GM12864 (cell line): ENCODE results near the gene PPM1H.

ENCODE experiments used
- DNase-seq: peaks from one replicate; pipeline ENCODE4 v3.0.0-alpha.2; 2011; ENCODE audit warnings: low read depth
- H3K4me3 ChIP-seq: 2 replicates; pipeline ENCODE4 v1.5.1; 2011; ENCODE audit warnings: mild to moderate bottlenecking, low read depth, low read length, control low read depth
- CTCF ChIP-seq: IDR thresholded peaks from 2 replicates; pipeline ENCODE4 v1.5.1; 2011; ENCODE audit warnings: low read depth, mild to moderate bottlenecking, moderate library complexity, low read length, control low read depth, inconsistent platforms; ENCODE audit errors: missing control alignments

The PPM1H gene

GRCh38 chr12:62714774-62715721 is 219.9 kb downstream of the PPM1H start:
- no peak for DNase-seq
- TF ChIP-seq CTCF, result no peak
- no peak overlapping the region for H3K4me3 ChIP-seq

GRCh38 chr12:62714181-62714773 is 220.7 kb downstream of the PPM1H start:
- no peak overlapping the region for H3K4me3 ChIP-seq
- no peak for DNase-seq
- no peak for TF ChIP-seq CTCF

GRCh38 chr12:62713723-62714122 is 221.2 kb downstream of the PPM1H start:
- no peak for TF ChIP-seq CTCF

GRCh38 chr12:62712681-62713573 is 222.0 kb downstream of the PPM1H start:
- no peak overlapping the region for H3K4me3 ChIP-seq
- no peak for DNase-seq
- no peak for TF ChIP-seq CTCF

More at GRCh38 chr12:62713723-62714122, 221.2 kb downstream of the PPM1H start:
- DNase-seq, result no peak
- no peak overlapping the region for H3K4me3 ChIP-seq

GRCh38 chr12:62711631-62712241 is 223.2 kb downstream of the PPM1H start:
- H3K4me3 ChIP-seq, result no peak overlapping the region
- DNase-seq, result no peak
- no peak for TF ChIP-seq CTCF

- no peak overlapping the region for H3K4me3 ChIP-seq
- TF ChIP-seq CTCF, result no peak
- no peak for DNase-seq
Measured at GRCh38 chr12:62709311-62709710, 225.6 kb downstream of the PPM1H start.
